COLO668 (cell line): ENCODE measurements around the gene XRCC4.
"Not testable (repeated sequence)": the region's sequence is repeated elsewhere in the genome, so short reads cannot be mapped to it uniquely, and the experiment has no call there.

Experiments
- DNase-seq: peaks from one replicate; lab custom pipeline; 2025; ENCODE audit not compliant: unreplicated experiment; lab: John Stamatoyannopoulos, UW

Gene XRCC4

DNA sequence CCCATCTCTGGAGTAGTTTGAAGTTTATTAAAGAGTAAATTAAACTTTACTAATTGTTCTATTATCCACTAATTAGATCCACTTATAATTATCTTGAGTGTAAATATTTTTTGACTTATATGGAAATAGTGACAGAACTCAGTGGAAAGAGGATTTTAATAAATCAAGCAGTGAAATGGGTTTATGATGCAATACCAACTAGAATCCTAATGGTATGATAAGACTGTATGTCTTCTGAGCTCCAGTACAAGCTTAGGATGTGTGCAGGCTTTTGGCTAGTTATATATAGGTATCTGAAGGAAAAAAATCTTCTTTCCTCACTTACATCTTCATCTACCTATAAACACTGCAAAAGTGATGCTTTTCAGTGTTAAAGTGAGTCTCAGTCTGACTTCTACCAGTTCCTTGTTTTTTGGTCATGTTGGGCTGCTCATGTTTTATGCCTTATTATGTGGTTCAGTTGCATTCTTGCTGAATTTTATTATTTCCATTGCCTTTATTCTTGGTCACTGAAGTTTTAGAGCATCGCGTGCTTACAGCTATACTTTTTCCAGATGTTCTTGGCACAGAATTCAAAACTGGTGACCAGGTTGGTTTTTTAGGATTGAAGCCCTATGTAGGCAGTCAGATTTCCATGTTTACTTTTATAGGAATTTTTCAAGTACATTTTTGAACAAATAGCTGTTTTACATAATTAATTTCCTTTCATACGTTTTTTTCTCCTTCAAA is 30.5 kb downstream of the XRCC4 start:
- DNase-seq = no peak

DNA sequence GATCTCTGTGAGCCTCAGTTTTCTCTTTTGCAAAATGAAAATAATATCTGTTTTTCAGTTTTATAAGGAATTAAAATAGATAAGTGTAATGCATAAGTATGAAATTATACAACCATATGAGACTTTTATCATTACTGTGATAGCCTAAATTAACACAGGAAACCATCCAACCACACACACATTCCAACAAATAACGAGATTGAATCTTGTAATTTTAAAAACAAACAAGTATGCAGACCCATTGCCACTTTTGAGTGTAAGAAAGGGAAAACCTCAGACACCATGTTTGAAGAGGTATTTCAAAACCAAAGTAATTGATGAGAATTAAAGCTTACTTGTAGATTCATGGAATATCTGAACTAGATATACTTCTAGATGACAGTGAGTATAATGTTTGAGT is 32.0 kb downstream of the XRCC4 start:
- no peak for DNase-seq

DNA sequence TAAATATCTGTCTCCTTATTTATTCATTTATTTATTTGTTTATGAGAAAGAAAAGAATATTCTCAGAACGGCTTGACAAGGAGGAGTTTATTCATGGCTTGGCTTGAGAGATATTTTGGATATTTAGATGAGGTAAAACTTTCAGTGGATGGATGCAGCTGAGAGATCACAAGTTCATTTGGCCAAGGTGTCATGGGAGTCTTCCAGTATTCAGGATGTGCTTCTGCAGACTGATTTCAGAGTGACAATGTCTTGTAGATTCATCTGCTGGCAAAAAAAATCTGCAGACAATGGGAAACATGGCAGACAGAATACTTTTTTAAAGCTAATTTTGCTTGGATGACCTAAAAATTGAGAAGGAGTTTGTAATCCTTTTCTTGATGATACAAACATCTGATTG is 38.5 kb downstream of the XRCC4 start:
- DNase-seq = no peak

DNA sequence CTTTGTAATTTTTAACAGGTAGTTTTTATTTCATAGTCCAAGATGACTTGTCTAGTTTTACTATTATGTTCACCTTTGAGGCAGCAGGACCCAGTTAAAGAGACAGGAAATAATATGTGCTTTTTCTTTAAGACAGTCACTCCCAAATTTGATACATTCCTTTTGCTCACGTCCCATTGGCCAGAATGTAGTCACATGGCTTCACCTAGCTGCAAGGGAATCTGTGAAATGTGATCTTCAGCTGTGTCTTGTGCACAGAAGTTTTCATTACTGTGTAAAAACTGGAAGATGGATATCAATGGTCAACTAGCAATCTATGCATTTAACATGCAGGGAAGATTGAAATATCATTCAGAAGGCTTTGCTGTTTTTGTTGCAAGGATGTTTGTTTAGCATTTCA is 41.1 kb downstream of the XRCC4 start:
- no peak for DNase-seq

DNA sequence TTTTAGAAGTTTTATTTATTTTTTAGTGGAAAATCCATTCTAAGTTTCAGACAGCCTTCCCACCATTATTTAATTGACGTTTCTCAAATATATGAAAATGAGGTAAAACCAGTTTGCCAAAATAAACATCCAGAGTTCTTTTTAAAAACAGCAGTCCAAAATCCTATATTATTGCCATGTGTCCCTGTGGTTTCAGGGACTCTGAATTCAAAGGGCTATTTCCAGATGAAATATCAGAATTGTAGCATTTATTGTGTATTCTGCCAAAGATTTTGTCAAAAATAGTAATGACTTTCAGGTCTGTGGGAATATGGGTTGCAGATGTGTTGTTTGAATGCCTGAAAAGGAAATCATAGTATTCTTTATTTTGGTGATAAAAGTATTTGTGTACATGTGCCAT is 41.6 kb downstream of the XRCC4 start:
- no peak for DNase-seq

DNA sequence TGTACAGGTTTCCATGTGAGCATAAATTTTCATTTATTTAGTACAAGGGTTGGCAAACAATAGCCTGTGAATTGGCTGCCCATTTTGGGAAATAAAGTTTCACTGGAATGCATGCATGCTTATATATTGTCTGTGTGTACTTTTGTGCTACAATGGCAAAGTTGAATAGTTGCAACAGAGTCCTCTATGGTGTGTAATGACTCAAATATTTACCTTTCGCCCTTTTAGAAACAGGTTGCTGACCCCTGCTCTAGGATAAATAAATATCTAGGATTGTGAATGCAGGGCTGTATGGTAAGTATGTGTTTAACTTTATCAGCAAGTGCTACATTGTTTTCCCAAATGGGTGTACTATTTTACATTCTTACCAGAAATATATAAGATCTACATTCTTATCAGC is 47.2 kb downstream of the XRCC4 start:
- DNase-seq = no peak

DNA sequence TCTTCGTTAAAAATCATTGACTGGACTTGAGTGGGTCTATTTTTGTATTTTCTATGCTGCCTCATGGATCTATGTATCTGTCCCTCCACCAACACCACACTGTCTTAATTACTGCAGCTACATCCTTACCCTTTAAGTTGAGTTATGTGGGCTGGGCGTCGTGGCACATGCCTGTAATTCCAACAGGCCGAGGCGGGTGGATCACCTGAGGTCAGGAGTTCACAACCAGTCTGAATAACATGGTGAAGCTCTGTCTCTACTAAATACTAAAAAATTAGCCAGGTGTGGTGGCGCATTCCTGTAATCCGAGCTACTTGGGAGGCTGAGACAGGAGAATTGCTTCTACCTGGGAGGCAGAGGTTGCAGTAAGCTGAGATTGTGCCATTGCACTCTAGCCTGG is 48.2 kb downstream of the XRCC4 start:
- DNase-seq = no peak

DNA sequence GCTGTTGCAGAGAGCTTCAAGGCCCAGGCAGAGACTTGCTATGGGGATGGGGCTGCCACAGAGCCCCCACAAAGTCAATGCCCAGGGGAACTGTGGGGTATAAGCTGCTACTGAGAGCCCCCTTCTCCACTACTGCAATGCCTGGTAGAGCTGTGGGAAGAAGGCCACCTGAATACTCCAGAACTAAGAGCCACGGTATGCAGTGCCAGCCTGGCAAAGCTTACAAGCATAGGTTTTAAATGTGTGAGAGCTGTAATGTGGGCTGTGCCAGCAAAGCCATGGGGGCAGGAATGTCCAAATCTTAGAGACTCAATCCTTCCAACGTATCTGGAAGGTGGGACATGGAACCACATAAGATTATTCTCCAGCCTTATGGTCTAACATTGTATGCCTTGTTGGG is 49.2 kb downstream of the XRCC4 start:
- DNase-seq = no peak

DNA sequence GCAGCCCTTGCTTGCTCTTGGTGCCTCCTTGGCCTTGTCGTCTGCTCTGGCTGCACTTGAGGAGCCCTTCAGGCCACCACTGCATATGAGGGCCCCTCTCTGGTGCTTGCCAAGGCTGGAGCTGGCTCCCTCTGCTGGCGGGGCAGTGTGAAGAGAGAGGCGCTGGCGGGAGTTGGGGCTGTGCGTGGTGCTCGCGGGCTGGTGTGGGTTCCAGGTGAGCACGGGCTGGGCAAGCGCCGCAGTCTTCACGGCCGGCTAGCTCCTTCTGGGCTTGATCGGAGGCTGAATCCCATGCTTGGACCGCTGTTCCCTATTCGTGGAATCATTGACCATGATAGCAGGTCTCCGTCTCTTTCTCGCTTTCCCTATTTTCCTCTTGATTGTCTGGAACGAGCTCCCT is 56.5 kb downstream of the XRCC4 start:
- no peak for DNase-seq

DNA sequence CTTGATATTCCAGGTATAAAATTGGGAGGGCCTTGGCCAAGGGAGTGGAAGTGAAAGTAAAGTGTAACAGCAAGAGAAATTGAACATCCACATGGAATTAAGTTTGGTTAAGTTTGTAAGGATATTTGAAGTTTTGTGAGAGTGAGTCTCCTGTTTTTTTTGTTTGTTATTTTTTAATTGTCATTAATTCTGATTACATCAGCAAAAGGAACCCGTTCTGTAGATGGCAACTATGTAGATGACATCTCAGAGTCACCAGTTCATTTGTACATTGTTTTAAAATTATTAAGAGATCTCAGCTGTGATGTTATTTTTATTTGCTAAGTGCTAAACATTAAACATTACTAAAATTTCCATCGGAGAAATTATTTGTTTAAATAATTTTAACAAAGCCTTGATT is 65.2 kb downstream of the XRCC4 start:
- no peak for DNase-seq

DNA sequence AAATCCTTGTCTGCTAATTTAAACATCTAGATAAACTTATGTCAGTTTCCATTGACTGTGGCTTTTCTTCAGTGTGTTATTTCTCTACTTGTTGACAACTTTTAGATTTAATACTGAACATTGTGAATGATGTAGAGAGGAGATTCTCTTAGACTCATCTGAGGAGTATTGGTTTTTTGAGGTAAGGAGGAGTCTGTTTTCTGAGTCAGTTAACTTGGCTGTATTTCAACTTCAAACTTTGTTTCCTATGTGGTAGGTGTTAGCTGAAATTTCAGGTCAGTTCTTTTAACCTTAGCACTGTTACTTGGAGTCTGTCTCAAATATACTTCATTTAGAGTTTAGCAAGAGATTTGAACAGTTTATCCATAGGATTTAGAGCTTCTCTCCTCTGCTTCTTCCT is 67.9 kb downstream of the XRCC4 start:
- no peak for DNase-seq

DNA sequence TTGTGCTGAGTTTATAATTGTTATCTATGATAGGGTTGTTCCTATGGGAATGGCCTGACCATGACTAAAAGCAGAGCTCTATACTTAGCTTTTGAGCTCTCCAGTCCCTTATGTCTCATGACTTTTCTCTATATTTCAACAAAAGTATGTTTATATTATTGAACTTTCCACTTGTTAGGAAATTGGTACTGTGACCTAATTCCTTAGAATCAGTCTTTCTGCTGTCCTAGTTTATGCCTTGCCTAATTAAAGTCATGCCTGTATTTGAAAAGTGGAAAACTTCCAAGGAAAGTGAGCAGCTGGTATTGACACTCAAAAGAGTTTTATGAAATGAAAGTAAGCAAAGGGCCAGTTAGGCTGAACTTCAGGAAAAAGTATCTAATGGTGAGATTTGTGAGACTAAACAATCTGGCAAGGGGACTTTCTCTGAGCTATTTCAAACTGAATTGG is 68.6 kb downstream of the XRCC4 start:
- no peak for DNase-seq

DNA sequence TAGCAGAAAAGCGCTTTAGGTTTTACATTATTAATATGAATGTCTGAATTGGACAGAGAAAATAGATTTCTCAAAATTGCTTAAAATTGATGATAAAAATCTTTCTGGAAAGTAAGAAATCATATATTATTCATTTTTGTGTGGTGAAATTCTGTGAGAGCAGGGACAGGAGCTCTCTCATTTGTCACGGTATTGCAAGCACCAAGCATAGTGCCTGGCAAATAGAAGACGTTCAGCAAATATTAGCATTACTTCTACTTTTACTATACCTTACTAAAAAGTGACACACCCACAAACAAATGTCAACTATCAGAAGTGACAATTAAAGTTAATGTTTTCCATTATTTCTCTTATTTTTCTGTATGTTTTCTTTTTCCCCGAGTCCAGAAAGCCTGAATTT is 69.1 kb downstream of the XRCC4 start:
- no peak for DNase-seq

DNA sequence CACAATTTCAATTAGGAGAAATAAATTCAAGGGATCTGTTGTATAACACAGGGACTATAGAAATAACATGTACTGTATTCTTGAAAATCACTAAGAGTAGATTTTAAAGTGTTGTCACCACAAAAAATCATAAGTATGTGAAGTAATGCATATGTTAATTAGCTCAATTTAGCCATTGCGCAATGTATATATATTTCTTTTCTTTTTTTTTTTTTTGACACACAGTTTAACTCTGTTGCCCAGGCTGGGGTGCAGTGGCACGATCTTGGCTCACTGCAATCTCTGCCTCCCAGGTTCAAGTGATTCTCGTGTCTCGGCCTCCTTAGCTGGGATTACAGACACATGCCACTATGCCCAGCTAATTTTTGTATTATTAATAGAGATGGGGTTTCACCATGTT is 70.2 kb downstream of the XRCC4 start:
- no peak for DNase-seq

DNA sequence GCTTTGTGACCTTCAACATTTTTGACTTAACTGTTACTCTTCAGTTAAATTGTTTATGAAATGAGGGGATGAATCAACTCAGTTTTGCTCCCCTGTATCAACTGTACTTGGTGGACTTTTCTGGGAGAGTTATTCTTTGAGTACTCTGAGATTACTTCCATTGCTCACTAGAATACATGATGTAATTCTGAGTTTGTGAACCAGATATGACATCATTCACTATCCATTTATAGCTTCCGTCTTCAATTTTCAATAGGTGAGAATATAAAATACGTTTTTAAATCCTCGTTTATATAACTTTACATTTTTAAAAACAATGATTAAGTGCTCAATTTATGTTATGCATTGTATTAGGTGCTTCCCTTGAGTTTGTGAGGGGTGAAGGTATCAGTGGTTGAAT is 71.0 kb downstream of the XRCC4 start:
- DNase-seq = no peak

DNA sequence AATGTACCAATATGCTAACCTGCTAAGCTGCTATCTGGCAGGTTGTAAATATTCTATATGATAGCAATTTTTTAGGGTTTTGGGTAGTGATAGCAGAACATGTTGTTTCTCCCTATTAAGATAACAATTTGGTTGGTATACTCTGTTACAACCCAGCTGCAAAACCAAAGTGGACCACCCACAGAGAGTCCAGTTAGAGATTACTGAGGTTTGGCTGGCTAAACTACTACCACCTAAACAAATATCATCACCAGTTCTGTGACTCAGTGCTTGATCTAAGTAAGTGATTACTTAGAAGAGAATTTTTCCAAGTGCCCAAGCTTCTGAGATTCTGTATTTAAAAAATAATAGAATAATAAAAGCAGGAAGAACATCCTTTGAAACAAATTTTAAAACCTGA is 72.3 kb downstream of the XRCC4 start:
- no peak for DNase-seq

DNA sequence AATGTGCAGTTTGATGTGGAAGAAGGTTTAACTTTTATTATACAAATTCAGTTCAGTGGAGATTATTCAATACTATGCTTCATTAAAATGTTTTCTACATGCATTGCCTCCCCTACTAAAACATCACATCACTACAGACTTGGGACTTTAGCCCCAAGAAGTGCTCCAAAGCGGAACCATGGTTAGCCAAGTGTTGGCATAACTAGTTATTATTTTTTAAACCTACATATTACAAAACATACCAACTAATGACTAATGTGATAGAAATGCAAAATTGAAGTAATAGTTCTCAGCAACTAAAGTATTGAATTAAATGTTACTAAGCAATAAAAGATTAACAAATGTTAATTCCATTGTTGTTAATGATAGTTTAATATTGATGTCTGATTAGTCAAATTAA is 74.5 kb downstream of the XRCC4 start:
- no peak for DNase-seq

DNA sequence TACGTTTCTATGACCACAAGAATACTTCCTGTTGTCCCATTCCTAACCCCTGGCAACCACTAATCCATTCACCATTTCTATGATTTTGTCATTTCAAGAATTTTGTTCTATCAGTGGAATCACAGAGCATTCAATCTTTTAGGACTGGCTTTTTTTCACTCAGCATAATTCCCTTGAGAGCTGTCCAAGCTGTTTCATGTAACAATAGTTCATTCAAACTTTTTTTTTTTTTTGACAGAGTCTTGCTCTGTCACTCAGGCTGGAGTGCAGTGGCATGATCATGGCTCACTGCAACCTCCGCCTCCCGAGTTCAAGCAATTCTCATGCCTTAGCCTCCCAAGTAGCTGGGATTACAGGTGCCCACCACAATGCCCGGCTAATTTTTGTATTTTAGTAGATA is 75.6 kb downstream of the XRCC4 start:
- DNase-seq = not testable (repeated sequence)

DNA sequence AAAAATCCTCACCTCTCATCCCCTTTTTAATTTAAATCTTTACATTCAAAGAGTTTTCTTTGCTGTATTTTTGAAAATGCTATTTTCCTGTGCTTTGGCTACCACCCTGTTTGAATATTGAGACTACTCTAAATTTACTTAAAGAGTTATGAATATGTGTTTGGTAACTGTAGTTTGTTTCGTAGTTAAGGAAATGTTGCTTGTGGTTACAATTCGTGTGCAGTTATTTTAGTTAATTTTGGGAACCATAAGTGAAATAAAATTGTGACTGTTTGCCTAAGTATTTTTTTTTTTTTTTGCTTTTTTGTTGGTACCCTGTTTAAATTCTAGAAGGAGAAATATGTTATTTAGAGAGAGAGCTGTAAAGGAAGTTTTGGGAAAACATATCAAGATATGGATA is 78.7 kb downstream of the XRCC4 start:
- DNase-seq = no peak

DNA sequence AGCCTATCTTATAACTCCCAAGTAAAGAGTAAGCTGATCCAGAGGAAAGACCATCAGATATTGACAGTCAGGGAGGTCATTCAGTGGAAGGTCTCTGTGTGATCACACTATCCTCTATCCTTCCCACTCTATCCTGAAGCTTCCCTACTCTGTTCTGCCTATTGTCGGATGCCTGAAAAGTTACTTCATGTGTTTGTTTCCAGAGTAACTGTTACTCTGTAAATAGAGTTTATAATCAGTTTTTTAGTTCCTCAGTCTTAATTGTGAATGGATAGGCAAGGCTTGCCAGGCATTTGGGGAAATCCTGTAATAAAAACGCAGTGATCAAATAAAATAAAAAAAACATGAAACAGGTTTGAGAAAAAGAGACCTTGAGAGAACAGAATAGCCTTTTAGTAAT is 79.8 kb downstream of the XRCC4 start:
- no peak for DNase-seq

DNA sequence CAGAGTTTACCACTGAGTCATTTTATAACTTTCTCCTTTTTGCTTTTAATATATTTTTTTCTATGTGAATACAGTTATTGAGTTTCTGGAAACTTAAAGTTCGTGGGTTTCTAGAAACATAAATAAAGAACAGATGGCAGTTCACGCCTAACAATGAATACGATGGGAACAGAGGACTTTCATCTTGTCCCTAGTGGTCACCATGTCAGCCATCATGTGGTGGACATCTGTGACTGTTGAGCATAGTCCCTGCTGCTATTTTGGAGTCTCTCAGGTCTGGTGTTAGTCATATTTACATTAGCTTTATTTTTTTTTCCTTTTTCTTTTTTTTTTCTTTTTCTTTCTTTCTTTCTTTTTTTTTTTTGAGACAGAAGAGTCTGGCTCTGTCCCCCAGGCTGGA is 85.3 kb downstream of the XRCC4 start:
- DNase-seq = no peak

DNA sequence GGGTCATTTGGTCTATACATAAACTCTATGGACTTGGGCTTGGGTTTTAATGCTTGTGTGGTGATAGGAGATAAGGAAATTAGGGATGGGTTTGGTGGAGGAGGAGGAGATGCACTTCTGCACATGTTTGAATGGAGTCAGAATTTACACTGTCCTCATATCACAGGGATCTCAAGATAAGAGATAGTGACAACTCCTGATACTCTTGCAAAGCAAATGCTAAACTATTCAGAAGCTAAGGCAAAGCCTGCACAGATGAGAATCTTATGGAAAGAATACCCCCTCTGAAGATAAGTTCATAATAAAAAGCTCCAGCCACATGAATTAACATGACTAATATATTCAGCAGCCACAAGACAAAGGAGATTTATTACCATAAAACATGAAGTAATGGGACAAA is 90.2 kb downstream of the XRCC4 start:
- DNase-seq = no peak

DNA sequence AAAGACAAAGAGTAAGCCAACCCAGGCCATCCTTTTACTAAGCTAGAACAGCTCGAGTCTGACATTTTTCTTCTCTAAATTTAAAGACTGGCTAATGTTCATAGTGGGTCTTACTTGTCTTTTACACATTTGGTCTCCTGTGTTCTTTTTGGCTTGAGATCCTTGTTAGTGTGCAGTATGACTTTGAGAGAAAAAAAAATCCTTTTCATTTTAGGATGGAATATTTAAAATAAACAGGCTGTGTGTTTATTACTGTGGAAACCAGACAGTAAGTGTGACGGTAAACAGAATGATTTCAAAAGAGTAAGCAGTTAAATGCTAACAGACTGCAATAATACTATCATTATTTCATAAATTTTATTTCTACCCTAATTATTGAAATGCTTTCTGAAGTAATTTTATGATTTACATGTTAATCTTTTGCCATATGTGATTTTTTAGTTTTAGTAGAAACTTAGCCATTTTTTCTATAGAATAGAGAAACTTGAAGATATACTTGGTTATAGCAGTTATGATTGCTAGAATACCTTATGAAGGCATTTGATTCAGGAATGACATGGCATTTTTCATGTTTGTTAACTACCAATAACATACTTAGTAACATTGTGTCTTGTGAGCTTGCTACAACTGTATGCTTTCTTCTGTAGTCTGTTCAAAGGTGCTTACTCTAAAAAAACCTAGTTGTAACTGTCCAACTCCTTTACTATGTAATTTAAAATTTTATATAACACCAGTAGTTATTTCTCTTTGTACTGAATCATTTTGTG is 92.4 kb downstream of the XRCC4 start:
- DNase-seq = no peak
